Measurements from ENCODE around the gene RGS3.
A peak's percentile ranks its signal among the peaks of the same experiment; 100 is the strongest.
"Not testable (repeated sequence)": the region's sequence is repeated elsewhere in the genome, so short reads cannot be mapped to it uniquely, and the experiment has no call there.

RGS3 gene

GRCh38 chr9:113467183-113467582, 3.7 kb downstream of the RGS3 start:
- no peak for DNase-seq

- no peak for DNase-seq
Measured at GRCh38 chr9:113468716-113469448, 5.4 kb downstream of the RGS3 start.

- no peak for DNase-seq
Measured at GRCh38 chr9:113471143-113471542, 7.6 kb downstream of the RGS3 start.

GRCh38 chr9:113471566-113471965, 8.0 kb downstream of the RGS3 start:
- no peak for DNase-seq

GRCh38 chr9:113472199-113472598, 8.7 kb downstream of the RGS3 start:
- no peak for DNase-seq

- no peak for DNase-seq
Measured at GRCh38 chr9:113474360-113475028, 11.0 kb downstream of the RGS3 start.

- no peak for DNase-seq
Measured at GRCh38 chr9:113475031-113475430, 11.5 kb downstream of the RGS3 start.

- DNase-seq = no peak
Measured at GRCh38 chr9:113475992-113476391, 12.5 kb downstream of the RGS3 start.

- no peak for DNase-seq
Measured at GRCh38 chr9:113476511-113476916, 13.0 kb downstream of the RGS3 start.

GRCh38 chr9:113477058-113477457, 13.5 kb downstream of the RGS3 start:
- no peak for DNase-seq

GRCh38 chr9:113477661-113478060, 14.1 kb downstream of the RGS3 start:
- DNase-seq = peak in 1 of 5 experiments; percentile 11

GRCh38 chr9:113479174-113479621, 15.7 kb downstream of the RGS3 start:
- DNase-seq = peak in 2 of 5 experiments; percentile 16 to 74

GRCh38 chr9:113480612-113481011, 17.1 kb downstream of the RGS3 start:
- no peak for DNase-seq

GRCh38 chr9:113481176-113481787, 17.8 kb downstream of the RGS3 start:
- DNase-seq = no peak

GRCh38 chr9:113482341-113482740, 18.8 kb downstream of the RGS3 start:
- DNase-seq = no peak

- no peak for DNase-seq
Measured at GRCh38 chr9:113482991-113483675, 19.6 kb downstream of the RGS3 start.

GRCh38 chr9:113483676-113484257, 20.2 kb downstream of the RGS3 start:
- DNase-seq = no peak

- no peak for DNase-seq
Measured at GRCh38 chr9:113484258-113484730, 20.8 kb downstream of the RGS3 start.

- no peak for DNase-seq
Measured at GRCh38 chr9:113485761-113486115, 22.2 kb downstream of the RGS3 start.

GRCh38 chr9:113486327-113486726, 22.8 kb downstream of the RGS3 start:
- DNase-seq = no peak

- no peak for DNase-seq
Measured at GRCh38 chr9:113488071-113488470, 24.5 kb downstream of the RGS3 start.

- no peak for DNase-seq
Measured at GRCh38 chr9:113488490-113488889, 25.0 kb downstream of the RGS3 start.

GRCh38 chr9:113491147-113491546, 27.6 kb downstream of the RGS3 start:
- DNase-seq = not testable (repeated sequence)
